Cardiac septum (tissue), 1 donor: ENCODE data around the gene COL12A1. TPM values are rescaled to one million over a fixed set of nuclear protein-coding genes. Genes with fewer than 3 reads are reported as not detected.

ENCODE experiments used
- DNase-seq: peaks from one replicate; pipeline ENCODE4 v3.0.0-alpha.2; 2020; ENCODE audit warnings: low spot score
- intact Hi-C: fragments of 100-400 bp; cut with DNase I; formaldehyde crosslinking; loops from one replicate; pipeline ENCODE4 v1.14.0; 2022
- total RNA-seq: library from RNA; stranded (reverse); fragmentation: NEBNext Ultra II Directional; extraction: Animal tissue kit (Norgen Biotek cat#: 25700); gene quantifications from one replicate; pipeline ENCODE4 v1.2.1, GENCODE V29; 2021
- donor health status: DM: no; HTN: no; CAD: no.

The COL12A1 gene
- total RNA-seq, 1 donor from 2014 or later, result 40.3 TPM

GRCh38 chr6:75084872-75085381 is 120.9 kb downstream of the COL12A1 start:
- no peak for DNase-seq
- intact Hi-C loops, result no loop called here

- intact Hi-C loops, result no loop called here
- no peak for DNase-seq
These were observed 121.8 kb downstream of the COL12A1 start for GRCh38 chr6:75084018-75084417.

- DNase-seq, result no peak
- intact Hi-C loops, result no loop called here
These were observed 123.9 kb downstream of the COL12A1 start for GRCh38 chr6:75081921-75082320.

- intact Hi-C loops, result no loop called here
- no peak for DNase-seq
These were observed 124.8 kb downstream of the COL12A1 start for GRCh38 chr6:75081047-75081446.

DNA sequence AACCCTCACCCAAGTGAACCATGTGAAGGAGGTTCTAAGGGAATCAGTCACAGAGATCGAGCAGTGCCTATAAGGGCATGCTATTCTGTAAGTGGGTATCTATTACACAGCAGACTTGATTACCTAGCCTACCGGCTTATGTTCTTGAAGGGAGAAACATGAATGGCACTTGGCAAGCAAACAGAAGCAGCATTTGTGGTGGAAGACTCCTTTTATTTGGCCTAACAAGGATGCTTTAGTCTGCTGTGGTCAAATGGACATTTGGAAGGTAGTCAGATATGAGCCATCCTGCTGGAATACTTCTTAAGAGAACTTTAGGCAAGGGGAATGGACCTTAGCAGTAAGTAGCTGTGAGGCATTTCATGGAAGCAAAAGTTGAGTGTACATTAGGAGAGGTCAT is 126.3 kb downstream of the COL12A1 start:
- no peak for DNase-seq
- intact Hi-C loops, result no loop called here

- no peak for DNase-seq
- intact Hi-C loops, result no loop called here
These were observed 128.2 kb downstream of the COL12A1 start for GRCh38 chr6:75077701-75078100.

- intact Hi-C loops, result no loop called here
- no peak for DNase-seq
These were observed 129.8 kb downstream of the COL12A1 start for GRCh38 chr6:75076009-75076408.

GRCh38 chr6:75070244-75070643 is 135.6 kb downstream of the COL12A1 start:
- intact Hi-C loops, result no loop called here
- DNase-seq, result no peak

DNA sequence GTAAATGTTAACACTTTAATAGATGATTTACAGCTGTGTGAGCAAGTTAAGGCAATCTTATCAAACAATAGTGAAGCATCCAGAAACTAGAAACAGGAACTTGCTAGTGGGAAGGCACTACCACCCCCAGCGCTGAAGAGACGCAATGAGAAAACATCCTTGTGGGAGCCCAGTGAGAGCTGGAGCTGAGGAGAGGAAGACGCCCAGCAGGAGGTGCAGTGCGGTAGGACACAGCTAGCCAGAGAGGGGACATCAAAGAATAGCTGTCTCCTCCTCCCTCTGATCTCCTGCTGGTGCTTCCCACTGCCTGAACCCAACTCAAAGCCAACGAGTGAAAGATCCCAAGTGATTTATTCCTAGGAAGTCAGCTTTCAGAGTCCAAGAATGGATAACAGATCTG is 140.3 kb downstream of the COL12A1 start:
- intact Hi-C loops, result no loop called here
- no peak for DNase-seq

DNA sequence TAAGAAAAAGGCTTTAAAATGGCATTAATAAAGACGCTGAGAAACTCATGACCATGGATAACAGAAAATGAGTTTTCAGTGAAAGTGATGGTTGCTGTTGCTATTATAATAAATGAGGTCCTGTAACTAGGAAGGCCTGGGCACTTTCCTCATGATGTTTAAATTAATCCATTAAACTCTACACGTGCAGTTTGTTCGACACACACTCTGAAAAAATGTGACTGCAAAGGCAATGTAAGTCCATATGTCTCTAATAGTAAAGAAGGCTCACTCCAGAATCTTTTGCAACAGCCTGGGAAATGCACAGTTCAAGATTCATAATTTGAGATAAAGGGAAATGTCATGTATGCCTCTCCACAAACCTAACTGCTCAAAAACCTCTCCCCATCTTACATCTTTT is 153.4 kb downstream of the COL12A1 start:
- DNase-seq, result no peak
- intact Hi-C loops, result no loop called here

DNA sequence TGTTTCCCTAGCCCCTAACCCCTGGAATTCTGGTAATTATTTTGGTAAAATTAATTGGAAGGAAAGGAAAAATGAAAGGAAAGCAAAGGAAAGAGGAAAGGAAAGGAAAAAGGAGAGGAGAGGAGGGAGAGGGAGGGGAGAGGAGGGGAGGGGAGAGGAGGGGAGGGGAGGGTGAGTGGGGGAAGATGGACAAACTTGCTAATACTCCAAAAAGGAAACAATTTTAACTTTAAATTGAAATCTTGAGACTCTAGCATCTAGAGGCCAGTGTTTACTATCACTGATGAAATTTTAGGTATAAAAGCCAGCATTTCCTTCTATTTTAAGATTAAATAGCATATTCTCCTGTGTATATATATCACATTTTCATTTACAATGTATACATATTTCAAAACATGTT is 156.5 kb downstream of the COL12A1 start:
- no peak for DNase-seq
- intact Hi-C loops, result no loop called here

GRCh38 chr6:75044846-75045245 is 161.0 kb downstream of the COL12A1 start:
- no peak for DNase-seq
- intact Hi-C loops, result no loop called here

DNA sequence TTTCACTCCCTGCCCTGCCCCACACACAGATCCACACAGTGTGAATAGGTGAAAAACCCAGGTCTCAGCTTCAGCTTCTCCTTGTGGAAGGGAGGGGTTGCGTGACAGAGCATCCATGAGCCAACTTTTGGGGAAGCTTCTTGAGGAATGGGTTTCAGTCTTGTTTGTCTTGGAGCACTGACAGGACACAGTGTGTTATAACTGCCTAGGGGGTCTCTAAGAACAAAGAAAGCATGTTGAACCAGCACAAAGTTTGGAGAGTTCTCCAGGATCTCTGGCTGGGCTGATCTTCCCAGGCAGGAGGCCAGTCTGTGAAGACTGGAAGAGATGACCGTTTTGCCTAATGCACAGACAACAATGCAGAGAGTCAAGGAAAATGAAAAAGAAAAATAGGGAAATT is 164.5 kb downstream of the COL12A1 start:
- no peak for DNase-seq
- intact Hi-C loops, result no loop called here

Other genes with a start within 250 kb of the COL12A1 start
- 890 TPM for gene COX7A2, start 37.7 kb upstream of the COL12A1 start, total RNA-seq
- 57.4 TPM for gene TMEM30A, start 78.7 kb upstream of the COL12A1 start, total RNA-seq